OCI-LY1 (cell line): ENCODE measurements around the gene NLN.

Source experiments
- H2AFZ ChIP-seq: fragments of 200-600 bp; sonication (generic), shearing (Covaris generic); 2 replicates; pipeline ENCODE4 v1.6.0; 2014; ENCODE audit warnings: antibody characterized with exemption, mild to moderate bottlenecking, low read length
- H3F3A ChIP-seq: fragments of 200-600 bp; sonication (generic), shearing (Covaris generic); 2 replicates; pipeline ENCODE4 v1.6.0; 2014; ENCODE audit warnings: mild to moderate bottlenecking, antibody characterized with exemption, low read length, moderate library complexity; ENCODE audit not compliant: insufficient read depth
- H3K27ac ChIP-seq: fragments of 200-600 bp; sonication (generic); 2 replicates; pipeline ENCODE4 v1.5.1; 2014; ENCODE audit warnings: low read length, mixed run types, mild to moderate bottlenecking, low read depth; ENCODE audit not compliant: poor library complexity, severe bottlenecking
- H3K27me3 ChIP-seq: fragments of 200-600 bp; sonication (generic); 2 replicates; pipeline ENCODE4 v1.6.0; 2014; ENCODE audit warnings: antibody characterized with exemption, mild to moderate bottlenecking, low read length, moderate library complexity; ENCODE audit not compliant: insufficient read depth
- H3K36me3 ChIP-seq: fragments of 200-600 bp; sonication (generic); 2 replicates; pipeline ENCODE4 v1.6.1; 2014; ENCODE audit warnings: mild to moderate bottlenecking, antibody characterized with exemption, low read length, moderate library complexity, mixed read lengths; ENCODE audit not compliant: insufficient read depth
- H3K4me1 ChIP-seq: fragments of 200-600 bp; sonication (generic); 2 replicates; pipeline ENCODE4 v1.5.1; 2014; ENCODE audit warnings: mild to moderate bottlenecking, low read length, moderate library complexity; ENCODE audit not compliant: insufficient read depth, severe bottlenecking
- H3K4me2 ChIP-seq: fragments of 200-600 bp; sonication (generic), shearing (Covaris generic); 2 replicates; pipeline ENCODE4 v1.6.1; 2014; ENCODE audit warnings: low read length
- H3K4me3 ChIP-seq: fragments of 200-600 bp; sonication (generic); 2 replicates; pipeline ENCODE4 v1.5.1; 2014; ENCODE audit warnings: low read length, low read depth, mild to moderate bottlenecking, mixed read lengths; ENCODE audit not compliant: poor library complexity, severe bottlenecking
- H3K79me2 ChIP-seq: fragments of 200-600 bp; shearing (Covaris generic); 2 replicates; pipeline ENCODE4 v1.6.1; 2016; ENCODE audit warnings: mixed run types, low read length, mixed read lengths; ENCODE audit not compliant: insufficient read depth
- H3K9ac ChIP-seq: fragments of 200-600 bp; sonication (generic), shearing (Covaris generic); 2 replicates; pipeline ENCODE4 v1.6.1; 2014; ENCODE audit warnings: mild to moderate bottlenecking, low read length, mixed read lengths
- H3K9me2 ChIP-seq: fragments of 200-600 bp; sonication (generic), shearing (Covaris generic); 2 replicates; pipeline ENCODE4 v1.6.1; 2014; ENCODE audit warnings: low read depth, mild to moderate bottlenecking, low read length, mixed read lengths
- H3K9me3 ChIP-seq: fragments of 200-600 bp; shearing (Covaris generic); 2 replicates; pipeline ENCODE4 v1.6.1; 2014; ENCODE audit warnings: low read length, mixed read lengths
- H4K20me1 ChIP-seq: fragments of 200-600 bp; sonication (generic), shearing (Covaris generic); 2 replicates; pipeline ENCODE4 v1.6.0; 2016; ENCODE audit warnings: mild to moderate bottlenecking, low read length; ENCODE audit not compliant: insufficient read depth
- CTCF ChIP-seq: fragments of 200-600 bp; sonication (generic), shearing (Covaris generic); IDR thresholded peaks from 2 replicates; pipeline ENCODE4 v1.5.1; 2017; ENCODE audit warnings: mild to moderate bottlenecking, antibody characterized with exemption, low read length, moderate library complexity, mixed read lengths
- EZH2 ChIP-seq: fragments of 200-600 bp; sonication (generic), shearing (Covaris generic); IDR thresholded peaks from 2 replicates; pipeline ENCODE4 v1.8.0; 2017; ENCODE audit warnings: borderline replicate concordance, mixed run types, mild to moderate bottlenecking, antibody characterized with exemption, low read length, moderate library complexity, mixed read lengths

The NLN gene

GRCh38 chr5:65863747-65864146, 141.7 kb downstream of the NLN start:
- Histone ChIP-seq H3K27ac (no peak overlapping the region), H3K79me2 (no peaks in the 10 kb centered on the region), H3K4me3 (no peak overlapping the region), H3K27me3 (no peaks in the 10 kb centered on the region), H3K36me3 (no peaks in the 10 kb centered on the region), H3K4me1 (peaks cover 12% of the 10 kb centered on the region), H2AFZ (no peak overlapping the region), H3K9me3 (no peaks in the 10 kb centered on the region), H3K4me2 (no peak overlapping the region), H3F3A (no peaks in the 10 kb centered on the region), H3K9me2 (no peaks in the 10 kb centered on the region), H4K20me1 (no peaks in the 10 kb centered on the region), H3K9ac (no peak overlapping the region)
- no peak for TF ChIP-seq EZH2
- no peak for TF ChIP-seq CTCF

DNA sequence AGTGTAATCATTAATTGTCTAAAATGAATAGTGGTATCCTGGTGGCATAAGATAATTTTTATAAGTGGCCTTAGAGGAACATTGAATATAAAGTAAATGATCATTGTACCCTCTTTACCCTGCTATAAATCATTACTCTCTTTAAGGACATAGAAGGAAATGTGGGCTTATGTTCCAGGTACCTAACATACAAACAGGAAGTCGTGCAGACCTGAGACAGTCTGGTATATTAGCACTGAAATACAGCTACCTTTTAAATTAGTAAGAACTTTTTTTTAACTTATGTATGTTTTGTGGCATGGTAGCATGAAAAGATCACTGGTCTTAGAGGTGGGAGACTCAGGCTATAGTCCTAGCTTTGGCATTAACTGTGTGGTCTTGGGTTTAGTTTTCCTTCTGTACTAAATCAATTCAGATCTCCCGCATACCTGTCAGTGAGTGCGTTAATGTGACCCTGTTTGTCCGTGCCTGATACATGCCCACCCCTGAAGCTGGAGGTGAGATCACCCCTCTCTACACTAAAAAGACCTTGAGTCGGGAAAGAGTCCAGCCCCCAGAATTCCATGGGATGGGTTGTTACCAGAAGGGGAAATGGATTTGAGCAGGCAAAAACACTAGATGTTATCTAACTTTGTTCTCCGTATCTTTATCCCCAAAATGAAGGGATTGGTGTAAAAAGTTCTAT, 145.0 kb downstream of the NLN start:
- Histone ChIP-seq H3K27ac (no peak overlapping the region), H3K36me3 (no peaks in the 10 kb centered on the region), H3K4me3 (no peak overlapping the region), H3K4me1 (peaks cover 12% of the 10 kb centered on the region), H3K4me2 (no peak overlapping the region), H3K9me3 (peaks cover 3% of the 10 kb centered on the region), H4K20me1 (no peaks in the 10 kb centered on the region), H2AFZ (no peak overlapping the region), H3F3A (no peaks in the 10 kb centered on the region), H3K9me2 (no peaks in the 10 kb centered on the region), H3K27me3 (no peaks in the 10 kb centered on the region), H3K9ac (no peak overlapping the region), H3K79me2 (no peaks in the 10 kb centered on the region)
- TF ChIP-seq CTCF, result no peak
- TF ChIP-seq EZH2, result no peak

- Histone ChIP-seq H3K9ac (no peak overlapping the region), H3K9me2 (no peaks in the 10 kb centered on the region), H3K27ac (no peak overlapping the region), H3K27me3 (no peaks in the 10 kb centered on the region), H3K36me3 (no peaks in the 10 kb centered on the region), H3K4me1 (peaks cover 12% of the 10 kb centered on the region), H3K79me2 (no peaks in the 10 kb centered on the region), H3F3A (no peaks in the 10 kb centered on the region), H2AFZ (no peak overlapping the region), H3K9me3 (peaks cover 3% of the 10 kb centered on the region), H3K4me2 (no peak overlapping the region), H4K20me1 (no peaks in the 10 kb centered on the region), H3K4me3 (no peak overlapping the region)
- TF ChIP-seq CTCF, result no peak
- no peak for TF ChIP-seq EZH2
Observed at GRCh38 chr5:65867542-65868195, 145.7 kb downstream of the NLN start.
